CD4-positive, alpha-beta T cell treated with Interleukin-21 for 1 hour (primary cell): Measurements from ENCODE around the gene MAP1B.
"Not testable (repeated sequence)": the region's sequence is repeated elsewhere in the genome, so short reads cannot be mapped to it uniquely, and the experiment has no call there.

Experiments used
- DNase-seq: peaks from one replicate; pipeline ENCODE4 v3.0.0-alpha.2; 2020

The MAP1B gene

DNA sequence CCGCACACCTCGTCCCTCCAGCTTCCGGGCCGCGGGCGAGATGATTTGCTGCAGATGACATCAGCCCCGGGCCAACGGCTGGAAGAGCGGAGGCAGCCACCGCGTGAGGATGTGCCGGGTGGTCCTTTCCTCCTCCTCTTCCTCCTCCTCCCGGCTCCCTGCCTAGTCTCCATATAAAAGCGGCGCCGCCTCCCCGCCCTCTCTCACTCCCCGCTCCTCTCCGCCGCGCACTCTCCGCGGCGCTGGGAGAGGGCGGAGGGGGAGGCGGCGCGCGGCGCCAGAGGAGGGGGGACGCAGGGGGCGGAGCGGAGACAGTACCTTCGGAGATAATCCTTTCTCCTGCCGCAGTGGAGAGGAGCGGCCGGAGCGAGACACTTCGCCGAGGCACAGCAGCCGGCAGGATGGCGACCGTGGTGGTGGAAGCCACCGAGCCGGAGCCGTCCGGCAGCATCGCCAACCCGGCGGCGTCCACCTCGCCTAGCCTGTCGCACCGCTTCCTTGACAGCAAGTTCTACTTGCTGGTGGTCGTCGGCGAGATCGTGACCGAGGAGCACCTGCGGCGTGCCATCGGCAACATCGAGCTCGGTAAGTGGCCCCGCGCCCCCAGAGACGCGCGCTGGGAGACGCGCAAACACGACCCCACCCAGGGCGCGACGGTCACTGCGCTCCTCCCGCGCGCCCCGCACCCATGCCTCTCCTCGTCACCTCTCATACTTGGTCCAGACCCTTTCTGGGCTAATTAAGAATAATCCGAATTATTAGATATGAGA, at the start of gene MAP1B:
MAP1B (plus strand) TSS at position 345 of the 770 bp plus-strand sequence; CDS start at position 402, 57 bp downstream.
- DNase-seq, result no peak

GRCh38 chr5:72057816-72058215, 49.5 kb upstream of the MAP1B start:
- DNase-seq, result no peak

GRCh38 chr5:72063219-72063819, 44.0 kb upstream of the MAP1B start:
- no peak for DNase-seq

DNA sequence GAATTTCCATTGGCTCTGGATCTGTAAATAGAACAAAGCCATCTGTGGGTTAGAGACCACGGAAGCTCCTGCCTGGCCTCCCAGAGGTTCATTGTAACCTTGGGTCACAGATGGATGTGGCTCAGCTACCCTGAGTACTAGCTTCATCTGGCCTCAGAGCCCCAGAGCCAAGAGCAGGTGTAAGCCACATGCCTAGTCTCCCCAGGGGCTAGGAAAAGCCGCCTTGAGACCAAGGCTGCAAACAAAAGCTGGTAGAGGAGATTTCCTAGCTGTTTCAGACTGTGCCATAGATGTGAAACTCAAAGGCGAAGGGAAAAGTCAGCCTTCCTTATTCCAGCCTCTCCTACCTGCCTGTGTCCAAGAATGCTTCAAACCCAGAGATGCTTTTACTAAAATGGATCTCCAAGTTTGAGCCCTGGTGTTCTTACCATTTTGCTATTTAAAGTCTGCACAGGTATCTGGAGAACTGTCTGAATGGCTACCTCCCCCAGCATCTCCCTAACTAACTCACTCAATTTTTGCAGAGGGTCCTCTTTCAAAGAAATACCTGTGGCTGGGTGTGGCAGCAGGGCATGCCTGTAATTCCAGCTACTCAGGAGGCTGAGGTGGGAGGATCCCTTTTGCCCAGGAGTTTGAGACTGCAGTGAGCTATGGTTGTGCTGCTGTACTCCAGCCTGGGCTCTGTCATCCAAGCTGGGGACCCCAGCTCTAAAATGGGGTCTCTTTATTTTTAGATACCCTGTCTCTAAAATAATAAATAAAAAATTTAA, 42.3 kb upstream of the MAP1B start:
- no peak for DNase-seq

- DNase-seq, result no peak
Measured at GRCh38 chr5:72065751-72066255, 41.5 kb upstream of the MAP1B start.

- DNase-seq, result no peak
Measured at GRCh38 chr5:72066705-72067107, 40.6 kb upstream of the MAP1B start.

DNA sequence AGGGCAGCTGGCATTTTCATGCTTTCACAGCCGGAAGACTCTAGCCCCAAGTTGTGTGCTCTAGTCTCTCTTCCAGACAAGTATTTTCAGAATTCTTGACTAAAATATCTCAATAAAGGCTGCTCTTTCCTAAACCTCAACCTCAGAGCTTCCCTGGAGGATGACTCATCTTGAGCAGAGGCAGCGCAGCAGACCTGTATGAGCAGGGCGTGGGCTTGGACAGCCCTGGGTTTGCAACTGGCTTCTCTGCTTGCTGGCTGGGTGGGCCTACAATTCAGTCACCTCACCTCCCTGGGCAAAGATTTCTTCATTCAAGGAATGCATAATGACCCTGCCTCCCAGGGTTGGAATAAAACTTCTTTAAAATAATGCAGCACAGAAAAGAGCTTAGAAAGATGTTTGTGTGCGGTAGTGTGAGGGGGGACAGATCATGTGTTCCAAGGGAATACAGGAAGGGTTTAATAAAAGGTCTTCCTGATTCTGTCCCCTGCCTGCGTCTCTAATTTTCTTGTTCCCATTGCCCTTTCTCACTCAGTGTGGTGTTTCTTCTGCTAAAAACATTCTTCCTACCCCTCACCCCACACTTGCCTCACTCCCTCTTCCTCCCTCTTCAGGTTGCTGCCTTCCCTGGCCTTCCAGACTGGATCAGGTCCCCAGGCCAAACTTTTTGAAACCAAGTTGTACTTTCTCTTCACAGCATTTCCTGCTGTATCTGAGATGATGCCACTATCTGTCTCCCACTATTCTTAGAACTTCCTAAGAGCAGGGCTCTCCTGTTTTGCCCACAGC, 39.4 kb upstream of the MAP1B start:
- no peak for DNase-seq

DNA sequence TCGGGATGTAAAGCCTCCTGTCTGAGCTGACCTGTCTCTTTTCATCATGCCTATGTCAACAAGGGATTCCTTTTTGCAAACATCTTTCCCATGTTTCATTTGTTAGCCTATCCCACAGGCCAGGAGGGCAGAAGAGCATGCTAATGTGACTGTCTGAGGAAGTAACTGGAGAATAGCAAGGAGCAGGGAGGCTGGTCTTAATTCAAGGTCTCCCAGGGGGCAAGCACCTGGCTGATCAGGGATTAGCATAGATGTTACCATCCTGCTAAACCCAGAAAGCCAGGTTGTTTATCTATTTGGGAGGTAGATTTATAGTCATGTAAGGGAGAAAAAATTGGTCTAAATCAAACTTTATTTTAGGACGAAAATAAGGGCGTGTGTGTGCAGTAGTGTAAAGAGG, 36.7 kb upstream of the MAP1B start:
- DNase-seq, result no peak

DNA sequence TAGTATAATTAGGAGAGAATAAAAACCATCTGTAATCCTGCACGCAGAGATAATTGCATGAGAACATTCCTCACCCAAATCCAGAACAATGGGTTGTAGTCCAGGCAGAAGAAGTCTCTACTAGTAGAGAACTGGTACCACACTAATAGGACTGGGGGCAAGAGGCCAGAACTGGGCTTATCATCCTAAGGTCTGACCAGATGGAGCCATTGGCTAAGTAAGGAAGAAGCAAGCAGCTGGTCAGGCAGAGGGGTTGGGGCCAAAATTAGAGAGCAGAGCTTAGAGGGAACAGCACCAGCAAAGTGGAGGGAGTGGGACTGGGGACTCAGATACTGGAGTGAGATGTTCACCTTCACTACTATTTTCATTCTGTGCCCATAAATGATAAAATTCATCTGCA, 35.4 kb upstream of the MAP1B start:
- DNase-seq, result no peak

- DNase-seq, result no peak
Measured at GRCh38 chr5:72074251-72074650, 33.0 kb upstream of the MAP1B start.

DNA sequence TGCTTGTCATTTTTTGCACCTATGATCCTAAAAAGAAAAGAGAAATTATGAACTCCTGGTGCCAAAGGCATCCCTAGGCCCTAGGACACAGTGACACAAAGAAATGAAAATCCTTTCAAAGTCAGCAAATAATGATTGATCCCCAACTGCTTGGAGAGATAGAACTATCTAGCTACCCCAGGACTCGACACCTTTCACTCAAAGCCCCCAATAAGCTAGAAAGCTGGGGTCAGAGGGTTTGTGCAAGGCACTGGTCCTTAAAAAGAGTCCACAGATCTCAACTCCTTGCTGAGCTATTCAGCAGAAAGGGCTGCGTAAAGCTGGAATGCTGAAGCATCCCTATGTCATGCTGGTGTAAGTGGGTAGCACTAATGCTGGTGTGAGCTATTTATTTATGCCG, 31.8 kb upstream of the MAP1B start:
- no peak for DNase-seq

- DNase-seq, result no peak
Measured at GRCh38 chr5:72076621-72077300, 30.5 kb upstream of the MAP1B start.

DNA sequence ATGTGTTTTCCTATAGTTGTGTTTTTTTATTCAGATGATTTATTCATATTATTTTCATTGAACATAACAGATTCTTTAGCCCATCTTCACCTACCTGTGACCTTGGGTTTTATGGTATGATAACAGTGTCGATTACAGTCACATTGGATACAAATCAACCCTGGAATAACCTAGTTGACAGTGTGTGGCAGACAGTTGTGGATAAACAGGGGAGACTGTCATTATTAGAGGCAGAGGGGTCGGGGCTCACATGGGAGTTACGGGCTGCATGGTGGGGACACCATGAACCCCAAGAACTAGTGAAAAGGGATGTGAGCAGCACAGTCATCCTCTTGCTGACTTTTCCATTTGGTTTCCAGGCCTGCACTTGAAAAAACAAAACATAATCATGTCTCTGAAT, 29.9 kb upstream of the MAP1B start:
- DNase-seq, result no peak

GRCh38 chr5:72079288-72079687, 28.0 kb upstream of the MAP1B start:
- no peak for DNase-seq

DNA sequence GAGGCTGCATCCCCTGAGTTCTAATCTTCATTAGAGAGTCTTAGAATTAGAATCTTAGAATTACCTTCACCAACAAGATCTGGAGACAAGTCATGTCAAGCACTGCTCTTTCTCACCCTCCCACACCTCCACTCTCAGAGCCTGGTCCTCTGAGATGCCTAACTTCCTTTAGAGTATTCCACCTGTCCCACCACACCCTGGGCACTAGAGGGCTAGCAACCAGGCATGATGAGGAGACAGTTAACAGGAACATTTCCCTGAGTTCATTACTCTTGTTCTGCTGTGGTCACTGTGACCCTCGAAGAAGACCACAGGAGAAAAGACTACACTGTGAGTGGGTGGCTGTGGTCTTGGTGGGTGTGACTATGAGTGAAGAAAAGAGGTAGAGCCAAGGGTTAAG, 25.2 kb upstream of the MAP1B start:
- DNase-seq, result no peak

GRCh38 chr5:72084876-72085275, 22.4 kb upstream of the MAP1B start:
- DNase-seq, result no peak

- no peak for DNase-seq
Measured at GRCh38 chr5:72085319-72085718, 22.0 kb upstream of the MAP1B start.

- not testable (repeated sequence) for DNase-seq
Measured at GRCh38 chr5:72089713-72090112, 17.6 kb upstream of the MAP1B start.

- no peak for DNase-seq
Measured at GRCh38 chr5:72092074-72092473, 15.2 kb upstream of the MAP1B start.

DNA sequence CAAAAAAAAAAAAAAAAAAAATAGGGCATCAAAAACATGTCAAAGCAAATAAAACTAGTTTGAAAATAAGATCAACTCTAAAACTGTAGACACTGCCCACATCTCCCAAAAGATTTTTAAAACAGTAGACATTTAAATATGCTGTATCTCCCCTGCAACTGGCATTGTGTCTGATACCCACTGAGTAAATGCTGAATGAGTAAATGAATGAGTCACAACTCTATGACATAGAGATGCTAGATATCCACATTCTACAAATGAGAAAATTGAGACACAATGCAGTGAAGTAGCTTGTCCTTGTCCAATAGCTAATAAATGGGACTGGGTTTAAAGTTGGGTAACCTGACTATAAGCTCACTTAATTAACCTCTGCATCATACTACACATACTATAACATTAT, 14.1 kb upstream of the MAP1B start:
- DNase-seq, result no peak

GRCh38 chr5:72093824-72094223, 13.5 kb upstream of the MAP1B start:
- DNase-seq, result no peak

DNA sequence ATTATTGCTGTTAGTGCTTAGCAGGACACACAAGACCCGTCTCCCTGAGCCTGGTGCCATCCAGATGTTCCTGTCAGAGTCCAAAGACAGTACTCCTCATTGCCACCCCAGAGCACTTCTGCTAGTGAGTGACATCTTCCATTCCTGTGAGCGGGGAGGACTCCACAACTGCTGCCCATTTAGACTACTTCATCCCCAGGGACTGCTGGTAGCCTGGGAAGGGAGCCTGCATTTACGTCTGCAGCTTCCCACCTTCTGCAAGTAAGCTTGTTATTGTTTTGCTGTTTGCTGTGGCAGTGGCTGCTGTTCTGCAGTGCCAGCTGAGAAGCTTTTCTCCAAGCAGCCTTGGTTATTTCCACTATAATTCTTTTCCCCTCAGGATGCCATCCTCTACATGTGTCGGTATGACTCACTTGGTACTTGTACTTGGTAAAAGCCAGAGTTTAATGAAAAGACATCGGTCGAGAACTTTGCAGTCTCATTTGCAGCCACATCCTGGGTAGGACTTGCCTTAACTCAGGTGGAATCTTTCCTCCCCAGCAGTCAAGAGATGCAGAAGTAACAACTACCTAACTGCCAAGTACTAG, 10.6 kb upstream of the MAP1B start:
- DNase-seq, result no peak
